Gastrocnemius medialis (tissue), 4 donors: ENCODE measurements around the gene FRY. TPM values are rescaled to one million over a fixed set of nuclear protein-coding genes. Genes with fewer than 3 reads are reported as not detected.
A peak's percentile ranks its signal among the peaks of the same experiment; 100 is the strongest.

Experiments used
- ATAC-seq, 2 donors: fragments of 150-250 bp; one replicate each; pipeline ENCODE4 v1.9.1; 2016
- DNase-seq, 2 donors: peaks; one replicate each; pipeline ENCODE4 v3.0.0-alpha.2; 2019
- H3K27ac ChIP-seq, 4 donors: fragments of 200-600 bp; sonication (generic); 1 replicate in 1 of 4; 2 replicates in 3 of 4; pipeline ENCODE4 v1.5.1; 2016 to 2018; ENCODE audit warnings: mild to moderate bottlenecking in 2 of 4, moderate library complexity in 1 of 4
- H3K27me3 ChIP-seq, 3 donors: fragments of 200-600 bp; sonication (generic) in 2 of 3; 1 replicate in 1 of 3; 2 replicates in 2 of 3; pipeline versions ENCODE4 v1.5.1 to v1.6.0; 2016 to 2019; ENCODE audit warnings: mild to moderate bottlenecking in 1 of 3, moderate library complexity in 1 of 3
- H3K36me3 ChIP-seq, 2 donors: fragments of 200-600 bp; sonication (generic) in 1 of 2; one replicate each; pipeline ENCODE4 v1.5.1; 2017 to 2018
- H3K4me1 ChIP-seq, 2 donors: fragments of 200-600 bp; sonication (generic) in 1 of 2; one replicate each; pipeline ENCODE4 v1.5.1; 2016 to 2017; ENCODE audit warnings: mild to moderate bottlenecking in 2 of 2
- H3K4me3 ChIP-seq, 4 donors: fragments of 200-600 bp; sonication (generic) in 3 of 4; 1 replicate in 1 of 4; 2 replicates in 3 of 4; pipeline ENCODE4 v1.5.1; 2016 to 2019; ENCODE audit warnings: mild to moderate bottlenecking in 2 of 4
- H3K9me3 ChIP-seq, 3 donors: fragments of 200-600 bp; sonication (generic) in 2 of 3; 1 replicate in 1 of 3; 2 replicates in 2 of 3; pipeline ENCODE4 v1.5.1; 2016 to 2019
- POLR2A ChIP-seq, 2 donors: fragments of 450-650 bp; IDR thresholded peaks; one replicate each; pipeline ENCODE4 v1.6.1; 2017; ENCODE audit warnings: antibody characterized with exemption in 2 of 2, mild to moderate bottlenecking in 2 of 2, moderate library complexity in 2 of 2
- in situ Hi-C, 4 donors: fragments of 200-750 bp; cut with MboI; loops; one replicate each; pipeline versions ENCODE4 v1.15.0 to v1.8.0; 2017; ENCODE audit warnings: low sequenced_read_pairs in 4 of 4
- intact Hi-C: fragments of 100-400 bp; cut with DNase I; formaldehyde crosslinking; loops from one replicate; pipeline ENCODE4 v1.15.1; 2023; ENCODE audit warnings: low total_unique reads
- total RNA-seq, 4 donors: library from RNA; depleted of rRNA; stranded (reverse); fragments of >200 nt; gene quantifications; one replicate each; pipeline versions ENCODE4 v1.1.0 to v1.2.3, GENCODE V29; 2016
- TF ChIP-seq, protein P1 (sequence below), 5 experiments: fragments of 450-650 bp in 3 of 5; fragments of 200-600 bp in 2 of 5; sonication (generic) in 2 of 5; IDR thresholded peaks in 4 of 5; conservative IDR thresholded peaks in 1 of 5; 1 replicate in 4 of 5; 2 replicates in 1 of 5; pipeline ENCODE4 v1.5.1; 2016 to 2019; ENCODE audit warnings: antibody characterized with exemption in 5 of 5, mild to moderate bottlenecking in 3 of 5, moderate library complexity in 3 of 5

FRY gene
- total RNA-seq, 4 donors from 2014 or later = 10.1 to 48.3 (median 21.4) TPM

GRCh38 chr13:32256243-32256642 lies 224.7 kb downstream of the FRY start:
- TF ChIP-seq, protein P1, sequence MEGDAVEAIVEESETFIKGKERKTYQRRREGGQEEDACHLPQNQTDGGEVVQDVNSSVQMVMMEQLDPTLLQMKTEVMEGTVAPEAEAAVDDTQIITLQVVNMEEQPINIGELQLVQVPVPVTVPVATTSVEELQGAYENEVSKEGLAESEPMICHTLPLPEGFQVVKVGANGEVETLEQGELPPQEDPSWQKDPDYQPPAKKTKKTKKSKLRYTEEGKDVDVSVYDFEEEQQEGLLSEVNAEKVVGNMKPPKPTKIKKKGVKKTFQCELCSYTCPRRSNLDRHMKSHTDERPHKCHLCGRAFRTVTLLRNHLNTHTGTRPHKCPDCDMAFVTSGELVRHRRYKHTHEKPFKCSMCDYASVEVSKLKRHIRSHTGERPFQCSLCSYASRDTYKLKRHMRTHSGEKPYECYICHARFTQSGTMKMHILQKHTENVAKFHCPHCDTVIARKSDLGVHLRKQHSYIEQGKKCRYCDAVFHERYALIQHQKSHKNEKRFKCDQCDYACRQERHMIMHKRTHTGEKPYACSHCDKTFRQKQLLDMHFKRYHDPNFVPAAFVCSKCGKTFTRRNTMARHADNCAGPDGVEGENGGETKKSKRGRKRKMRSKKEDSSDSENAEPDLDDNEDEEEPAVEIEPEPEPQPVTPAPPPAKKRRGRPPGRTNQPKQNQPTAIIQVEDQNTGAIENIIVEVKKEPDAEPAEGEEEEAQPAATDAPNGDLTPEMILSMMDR (IDR thresholded peaks at IDR 0.05 in 4 of 5, conservative IDR thresholded peaks at IDR 0.05 in 1 of 5) = no peak
- TF ChIP-seq POLR2A (IDR thresholded peaks at IDR 0.05) = no peak
- Histone ChIP-seq H3K4me1 (peaks cover 22 to 35% of the 10 kb centered on the region in 2 donors), H3K27me3 (no peaks in the 10 kb centered on the region), H3K9me3 (no peaks in the 10 kb centered on the region), H3K27ac (peak overlapping the region; percentile 65 to 80 (median 76)), H3K36me3 (no peaks in the 10 kb centered on the region), H3K4me3 (peak overlapping the region in 3 of 4 donors; percentile 24 to 45 (median 36))
- DNase-seq (no peak), ATAC-seq (no peak)
- in situ Hi-C loops (no loop called here), intact Hi-C loops (no loop called here)

DNA sequence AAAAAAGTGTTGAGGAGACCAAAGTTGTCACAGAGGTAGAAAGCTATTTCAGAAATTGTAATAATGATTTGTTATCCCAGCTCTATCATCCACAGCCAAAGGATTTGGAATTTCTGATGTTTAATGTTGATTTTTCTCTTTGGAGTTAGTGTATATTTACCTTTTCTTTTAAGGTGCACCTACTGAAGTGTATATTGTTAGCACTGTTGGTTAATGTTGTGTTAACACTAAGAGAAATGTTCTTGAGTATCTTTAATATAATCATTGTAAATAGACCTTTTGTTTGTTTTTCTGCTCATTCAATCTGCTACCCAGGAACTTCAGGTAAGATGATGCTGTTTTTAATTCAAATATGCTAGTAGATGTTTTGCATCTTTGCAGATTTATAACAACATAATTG lies 226.1 kb downstream of the FRY start:
- intact Hi-C loops = no loop called here

GRCh38 chr13:32259116-32259515 lies 227.5 kb downstream of the FRY start:
- no peak for ATAC-seq

More for the DNA sequence above, 226.1 kb downstream of the FRY start:
- peaks cover 0 to 8% of the 10 kb centered on the region in 2 donors for H3K36me3 ChIP-seq
- H3K9me3 ChIP-seq = no peaks in the 10 kb centered on the region
- DNase-seq = no peak
- no peak for ATAC-seq
- no peak overlapping the region for H3K27ac ChIP-seq
- no peaks in the 10 kb centered on the region for H3K27me3 ChIP-seq
- no peak overlapping the region for H3K4me3 ChIP-seq
- in situ Hi-C loops = no loop called here
- peaks cover 22 to 40% of the 10 kb centered on the region in 2 donors for H3K4me1 ChIP-seq
- no peak for TF ChIP-seq POLR2A (IDR thresholded peaks at IDR 0.05)
- TF ChIP-seq, protein P1 (IDR thresholded peaks at IDR 0.05 in 4 of 5, conservative IDR thresholded peaks at IDR 0.05 in 1 of 5) = no peak

DNA sequence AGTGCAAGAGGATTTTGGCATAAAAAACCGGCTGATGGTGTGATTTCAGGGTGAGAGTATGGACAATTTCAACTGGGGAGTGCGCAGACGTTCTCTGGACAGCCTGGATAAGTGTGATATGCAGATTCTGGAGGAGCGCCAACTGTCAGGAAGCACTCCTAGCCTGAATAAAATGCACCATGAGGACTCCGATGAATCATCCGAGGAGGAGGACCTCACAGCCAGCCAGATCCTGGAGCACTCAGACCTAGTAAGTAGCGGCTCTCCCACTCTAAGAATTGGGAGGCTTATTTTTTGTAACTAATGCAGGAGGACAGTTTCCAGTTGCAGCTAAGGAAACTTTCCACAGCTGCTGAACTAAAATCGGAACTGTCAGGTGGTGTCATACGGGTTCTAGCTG lies 230.0 kb downstream of the FRY start:
- TF ChIP-seq, protein P1 (IDR thresholded peaks at IDR 0.05 in 4 of 5, conservative IDR thresholded peaks at IDR 0.05 in 1 of 5) = no peak
- TF ChIP-seq POLR2A (IDR thresholded peaks at IDR 0.05) = peak in 1 of 2 donors; percentile 22
- intact Hi-C loops (no loop called here), in situ Hi-C loops (no loop called here)
- Histone ChIP-seq H3K27me3 (no peaks in the 10 kb centered on the region), H3K4me3 (peak overlapping the region in 1 of 4 donors; percentile 22), H3K9me3 (no peaks in the 10 kb centered on the region), H3K36me3 (peaks cover 0 to 26% of the 10 kb centered on the region in 2 donors), H3K27ac (peak overlapping the region; percentile 57 to 76 (median 64)), H3K4me1 (peaks cover 11 to 27% of the 10 kb centered on the region in 2 donors)
- DNase-seq (peak; percentile 56 to 68), ATAC-seq (peak; percentile 93)

More at GRCh38 chr13:32259116-32259515, 227.5 kb downstream of the FRY start:
- Histone ChIP-seq H3K9me3 (no peaks in the 10 kb centered on the region), H3K4me1 (peaks cover 12 to 34% of the 10 kb centered on the region in 2 donors), H3K4me3 (no peak overlapping the region), H3K36me3 (peaks cover 0 to 8% of the 10 kb centered on the region in 2 donors), H3K27ac (peak overlapping the region in 3 of 4 donors; percentile 45 to 67 (median 57)), H3K27me3 (no peaks in the 10 kb centered on the region)
- DNase-seq = no peak
- TF ChIP-seq, protein P1 (IDR thresholded peaks at IDR 0.05 in 4 of 5, conservative IDR thresholded peaks at IDR 0.05 in 1 of 5) = peak in 1 of 5 experiments; percentile 12
- TF ChIP-seq POLR2A (IDR thresholded peaks at IDR 0.05) = no peak
- in situ Hi-C loops (no loop called here), intact Hi-C loops (no loop called here)

GRCh38 chr13:32262165-32262564 lies 230.6 kb downstream of the FRY start:
- ATAC-seq (no peak), DNase-seq (no peak)
- TF ChIP-seq, protein P1 (IDR thresholded peaks at IDR 0.05 in 4 of 5, conservative IDR thresholded peaks at IDR 0.05 in 1 of 5) = no peak
- no peak for TF ChIP-seq POLR2A (IDR thresholded peaks at IDR 0.05)
- intact Hi-C loops = no loop called here
- Histone ChIP-seq H3K36me3 (peaks cover 0 to 31% of the 10 kb centered on the region in 2 donors), H3K27ac (peak overlapping the region; percentile 57 to 76 (median 64)), H3K4me3 (no peak overlapping the region), H3K4me1 (peaks cover 11 to 27% of the 10 kb centered on the region in 2 donors), H3K27me3 (no peaks in the 10 kb centered on the region), H3K9me3 (no peaks in the 10 kb centered on the region)
- in situ Hi-C loops = no loop called here
